CD4-positive, alpha-beta T cell (primary cell): ENCODE results near the gene TSSK2. TPM values are rescaled to one million over a fixed set of nuclear protein-coding genes. Genes with fewer than 3 reads are reported as not detected.

ENCODE experiments used
- ATAC-seq: fragments of 200-7000 bp; cut with Tn5 transposase; one replicate; pipeline ENCODE4 v1.10.0; 2022; ENCODE audit warnings: mild to moderate bottlenecking; ENCODE audit not compliant: poor library complexity
- CTCF ChIA-PET: fragments of 350-600 bp; sonication (Branson Sonifier 250); formaldehyde crosslinking; loops from one replicate; lab custom pipeline; 2021; ENCODE audit warnings: antibody characterized with exemption, inconsistent platforms; lab: Charles Lee
- POLR2A ChIA-PET: fragments of 350-600 bp; sonication (Branson Sonifier 250); formaldehyde crosslinking; loops from one replicate; lab custom pipeline; 2021; ENCODE audit warnings: antibody characterized with exemption, inconsistent platforms; lab: Charles Lee
- DNase-seq, 14 experiments: peaks; one replicate each; pipeline ENCODE4 v3.0.0-alpha.2; 2013 to 2020; ENCODE audit warnings: mixed read lengths in 2 of 14
- H3K27ac ChIP-seq, 2 donors: one replicate each; pipeline versions ENCODE4 v1.5.1 to v1.7.0; 2013; ENCODE audit warnings: low read length in 2 of 2, low read depth in 1 of 2, mild to moderate bottlenecking in 1 of 2
- H3K27me3 ChIP-seq, 2 experiments: 1 replicate in 1 of 2; 2 replicates in 1 of 2; pipeline versions ENCODE4 v1.6.1 to v1.7.0; 2013; ENCODE audit warnings: low read length in 2 of 2, control low read depth in 1 of 2, mild to moderate bottlenecking in 1 of 2, moderate library complexity in 1 of 2; ENCODE audit not compliant: insufficient read depth in 2 of 2, control insufficient read depth in 1 of 2
- H3K36me3 ChIP-seq: one replicate; pipeline ENCODE4 v1.6.1; 2013; ENCODE audit warnings: low read length, control low read depth; ENCODE audit not compliant: insufficient read depth
- H3K4me1 ChIP-seq: one replicate; pipeline ENCODE4 v1.6.1; 2013; ENCODE audit warnings: low read length, control low read depth; ENCODE audit not compliant: insufficient read depth
- H3K4me3 ChIP-seq: one replicate; pipeline ENCODE4 v1.5.1; 2013; ENCODE audit warnings: mild to moderate bottlenecking, low read length, moderate library complexity
- H3K9me3 ChIP-seq, 2 experiments: 1 replicate in 1 of 2; 2 replicates in 1 of 2; pipeline versions ENCODE4 v1.6.1 to v1.7.0; 2013; ENCODE audit warnings: low read length in 2 of 2, mild to moderate bottlenecking in 2 of 2, control low read depth in 1 of 2, moderate library complexity in 1 of 2; ENCODE audit not compliant: control insufficient read depth in 1 of 2, insufficient read depth in 1 of 2
- H3K27ac Mint-ChIP-seq: one replicate; pipeline ENCODE4 v1.8.0; 2020; ENCODE audit warnings: mixed read lengths
- H3K27me3 Mint-ChIP-seq: one replicate; pipeline ENCODE4 v1.8.0; 2021; ENCODE audit warnings: mixed read lengths
- H3K36me3 Mint-ChIP-seq: one replicate; pipeline ENCODE4 v1.8.0; 2021; ENCODE audit warnings: low read depth, mixed read lengths
- H3K4me1 Mint-ChIP-seq: one replicate; pipeline ENCODE4 v1.8.0; 2021; ENCODE audit warnings: low read depth, mixed read lengths
- H3K4me3 Mint-ChIP-seq: one replicate; pipeline ENCODE4 v1.8.0; 2020; ENCODE audit warnings: mild to moderate bottlenecking, mixed read lengths
- H3K9me3 Mint-ChIP-seq: one replicate; pipeline ENCODE4 v1.8.0; 2020; ENCODE audit warnings: mixed read lengths
- intact Hi-C, 2 experiments: fragments of 100-400 bp; cut with DNase I in 1 of 2; cut with micrococcal nuclease in 1 of 2; formaldehyde crosslinking; loops; one replicate each; pipeline versions ENCODE4 v1.15.1 to v1.9.0; 2023 to 2025; cut with DNase I, micrococcal nuclease
- total RNA-seq, 174 experiments: library from RNA in 2 of 174; stranded (reverse) in 2 of 174; gene quantifications; one replicate each; pipeline ENCODE4 v1.2.3 and lab custom pipeline; 2021 to 2026
- TF ChIP-seq, protein P1 (sequence below): fragments of 200-600 bp; IDR thresholded peaks from one replicate; pipeline ENCODE4 v1.8.0; 2022; ENCODE audit warnings: antibody characterized with exemption, mild to moderate bottlenecking

Gene TSSK2
- total RNA-seq, 2 experiments from 2014 or later = 0.31 TPM; not detected in 1

DNA sequence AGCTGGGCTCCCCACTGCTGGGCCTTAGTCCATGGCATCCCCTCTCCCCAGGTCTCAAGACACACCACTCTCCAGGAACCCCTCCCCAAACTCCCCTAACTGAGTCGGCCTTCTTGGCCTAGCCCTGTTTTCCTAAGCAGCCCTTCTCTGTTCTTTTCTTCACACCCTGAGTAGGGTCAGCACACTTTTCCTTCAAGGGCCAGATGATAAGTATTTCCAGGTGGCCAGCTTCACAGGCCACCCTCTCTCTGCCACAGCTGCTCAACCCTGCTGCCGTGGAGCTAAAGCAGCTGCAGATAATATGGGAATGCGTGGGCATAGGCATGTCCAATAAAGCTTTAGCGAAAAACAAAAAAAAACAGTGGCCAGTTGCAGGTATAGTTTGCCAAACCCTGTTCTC is 33.0 kb upstream of the TSSK2 start:
- ATAC-seq = no peak

DNA sequence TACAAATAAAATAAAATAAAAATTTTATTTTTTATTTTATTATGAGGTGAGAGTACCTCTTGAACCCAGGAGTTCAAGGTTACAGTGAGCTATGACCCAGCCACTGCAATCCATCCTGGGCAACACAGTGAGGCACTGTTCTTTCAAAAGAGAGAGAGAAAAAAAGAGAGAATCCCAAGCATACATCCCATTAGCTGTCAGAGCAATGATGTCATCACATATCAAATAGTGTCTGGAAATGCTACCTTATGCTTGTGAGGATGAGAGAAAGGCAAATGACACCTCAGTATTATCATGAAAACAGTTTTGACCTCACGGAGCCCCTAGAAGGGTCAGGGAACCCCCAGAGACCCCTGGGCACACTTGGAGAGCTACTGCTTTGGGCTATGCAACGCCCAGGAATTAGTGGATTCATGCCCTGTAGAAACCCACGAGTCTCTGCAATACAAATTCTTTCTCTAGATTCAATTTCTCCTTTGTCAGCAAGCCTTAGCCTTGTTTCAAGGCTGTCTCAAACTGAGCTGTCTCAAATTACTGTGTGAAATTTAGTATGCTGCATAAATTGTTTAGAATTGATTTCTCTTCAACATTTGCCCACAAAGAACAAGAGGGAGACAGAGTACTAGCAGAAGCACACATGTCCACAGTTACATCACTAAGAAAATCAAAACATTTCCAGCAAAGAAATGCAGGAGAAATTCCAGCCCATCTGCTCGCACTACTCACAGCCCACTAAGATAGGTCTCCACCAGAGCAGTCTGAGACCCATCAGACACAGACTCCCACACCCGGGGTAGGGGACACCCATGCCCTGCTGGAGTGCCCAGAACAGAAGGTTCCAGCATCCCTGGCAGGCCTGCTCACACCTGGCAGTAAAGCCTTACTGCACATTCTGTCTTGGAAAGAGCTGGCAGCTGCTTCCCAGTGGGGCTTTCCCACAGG is 27.0 kb upstream of the TSSK2 start:
- ChIA-PET CTCF (interaction anchor here (1.2 kb wide), 1 partner anchor 18 kb away, joined by 3 read pairs; the partner anchor contains the start of gene DGCR2), POLR2A (no interaction called here)
- no peak overlapping the region for H3K4me3 Mint-ChIP-seq
- no peak overlapping the region for H3K27ac ChIP-seq
- H3K4me1 ChIP-seq = peaks cover 37% of the 10 kb centered on the region
- peak overlapping the region; percentile 30 for H3K27ac Mint-ChIP-seq
- no peak overlapping the region for H3K4me3 ChIP-seq
- H3K9me3 Mint-ChIP-seq = no peaks in the 10 kb centered on the region
- H3K27me3 Mint-ChIP-seq = no peaks in the 10 kb centered on the region
- TF ChIP-seq, protein P1, sequence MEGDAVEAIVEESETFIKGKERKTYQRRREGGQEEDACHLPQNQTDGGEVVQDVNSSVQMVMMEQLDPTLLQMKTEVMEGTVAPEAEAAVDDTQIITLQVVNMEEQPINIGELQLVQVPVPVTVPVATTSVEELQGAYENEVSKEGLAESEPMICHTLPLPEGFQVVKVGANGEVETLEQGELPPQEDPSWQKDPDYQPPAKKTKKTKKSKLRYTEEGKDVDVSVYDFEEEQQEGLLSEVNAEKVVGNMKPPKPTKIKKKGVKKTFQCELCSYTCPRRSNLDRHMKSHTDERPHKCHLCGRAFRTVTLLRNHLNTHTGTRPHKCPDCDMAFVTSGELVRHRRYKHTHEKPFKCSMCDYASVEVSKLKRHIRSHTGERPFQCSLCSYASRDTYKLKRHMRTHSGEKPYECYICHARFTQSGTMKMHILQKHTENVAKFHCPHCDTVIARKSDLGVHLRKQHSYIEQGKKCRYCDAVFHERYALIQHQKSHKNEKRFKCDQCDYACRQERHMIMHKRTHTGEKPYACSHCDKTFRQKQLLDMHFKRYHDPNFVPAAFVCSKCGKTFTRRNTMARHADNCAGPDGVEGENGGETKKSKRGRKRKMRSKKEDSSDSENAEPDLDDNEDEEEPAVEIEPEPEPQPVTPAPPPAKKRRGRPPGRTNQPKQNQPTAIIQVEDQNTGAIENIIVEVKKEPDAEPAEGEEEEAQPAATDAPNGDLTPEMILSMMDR = no peak
- ATAC-seq (no peak), DNase-seq (no peak)
- H3K4me1 Mint-ChIP-seq = peaks cover 61% of the 10 kb centered on the region
- H3K36me3 ChIP-seq = peaks cover 4% of the 10 kb centered on the region
- no peaks in the 10 kb centered on the region for H3K9me3 ChIP-seq
- H3K27me3 ChIP-seq = no peaks in the 10 kb centered on the region
- intact Hi-C loops = loop anchor here in 1 of 2 experiments (10.0 kb wide), 2 partner anchors 341 to 531 kb away; partner anchors contain the start of gene C22orf39
- H3K36me3 Mint-ChIP-seq = peaks cover 23% of the 10 kb centered on the region

More for the DNA sequence above, 33.0 kb upstream of the TSSK2 start:
- TF ChIP-seq, protein P1 = no peak
- peak overlapping the region; percentile 62 for H3K27ac Mint-ChIP-seq
- DNase-seq = peak in 1 of 14 experiments; percentile 26
- H3K4me1 Mint-ChIP-seq = peaks cover 35% of the 10 kb centered on the region
- Histone ChIP-seq H3K27ac (no peak overlapping the region), H3K36me3 (peaks cover 21% of the 10 kb centered on the region), H3K27me3 (no peaks in the 10 kb centered on the region), H3K4me3 (no peak overlapping the region), H3K9me3 (peaks cover 0 to 4% of the 10 kb centered on the region in 2 experiments), H3K4me1 (peaks cover 16% of the 10 kb centered on the region)
- no peak overlapping the region for H3K4me3 Mint-ChIP-seq
- intact Hi-C loops = no loop called here
- no peaks in the 10 kb centered on the region for H3K27me3 Mint-ChIP-seq
- ChIA-PET CTCF (no interaction called here), POLR2A (no interaction called here)
- H3K9me3 Mint-ChIP-seq = no peaks in the 10 kb centered on the region
- peaks cover 37% of the 10 kb centered on the region for H3K36me3 Mint-ChIP-seq

- Mint-ChIP-seq H3K36me3 (peaks cover 26% of the 10 kb centered on the region), H3K9me3 (no peaks in the 10 kb centered on the region), H3K27ac (no peak overlapping the region), H3K4me1 (peaks cover 69% of the 10 kb centered on the region), H3K4me3 (no peak overlapping the region), H3K27me3 (no peaks in the 10 kb centered on the region)
- Histone ChIP-seq H3K36me3 (peaks cover 3% of the 10 kb centered on the region), H3K9me3 (no peaks in the 10 kb centered on the region), H3K4me1 (peaks cover 42% of the 10 kb centered on the region), H3K27ac (no peak overlapping the region), H3K27me3 (no peaks in the 10 kb centered on the region), H3K4me3 (no peak overlapping the region)
- ATAC-seq (no peak), DNase-seq (no peak)
- ChIA-PET POLR2A (interaction anchor here (3.5 kb wide), 1 partner anchor 17 kb away, joined by 21 read pairs; the partner anchor contains the start of gene DGCR2), CTCF (no interaction called here)
- intact Hi-C loops = loop anchor here (5.0 to 10.0 kb wide), 3 partner anchors 72 to 529 kb away; partner anchors contain the start of genes SLC25A1 (in 2 of the 2) and C22orf39 (in 1 of the 2)
- TF ChIP-seq, protein P1 = no peak
Observed at GRCh38 chr22:19105456-19105855, 25.7 kb upstream of the TSSK2 start.
